Peyer's patch (tissue), 4 donors: ENCODE results near the gene FAM174B.

Experiments
- POLR2A ChIP-seq, 2 donors: fragments of 450-650 bp; IDR thresholded peaks; one replicate each; pipeline ENCODE4 v1.5.1; 2017; ENCODE audit warnings: antibody characterized with exemption in 2 of 2, mild to moderate bottlenecking in 2 of 2, moderate library complexity in 2 of 2
- TF ChIP-seq, protein P1 (sequence below), 6 experiments: fragments of 450-650 bp in 4 of 6; fragments of 200-600 bp in 2 of 6; sonication (generic) in 1 of 6; IDR thresholded peaks; one replicate each; pipeline ENCODE4 v1.5.1; 2017 to 2019; ENCODE audit warnings: antibody characterized with exemption in 6 of 6, mild to moderate bottlenecking in 3 of 6, moderate library complexity in 1 of 6

DNA sequence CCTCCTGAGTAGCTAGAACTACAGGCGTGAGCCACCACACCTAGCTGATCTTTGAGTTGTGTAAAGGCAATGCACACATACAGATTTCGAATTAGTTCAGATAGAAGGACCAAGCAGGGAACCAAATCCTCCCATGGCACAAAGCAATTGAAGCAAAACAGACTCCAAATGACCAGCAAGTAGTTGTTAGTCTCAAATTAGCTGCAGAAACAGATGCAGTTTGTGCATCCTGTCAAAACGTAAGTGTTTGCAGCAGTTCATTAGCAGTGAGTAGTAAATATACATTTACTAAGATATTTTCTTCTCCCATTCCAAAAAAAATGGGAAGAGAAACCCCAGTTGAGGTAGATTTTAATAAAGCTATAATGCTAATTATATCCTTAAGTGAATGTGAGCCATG, 15.8 kb upstream of the FAM174B start:
- TF ChIP-seq, protein P1, sequence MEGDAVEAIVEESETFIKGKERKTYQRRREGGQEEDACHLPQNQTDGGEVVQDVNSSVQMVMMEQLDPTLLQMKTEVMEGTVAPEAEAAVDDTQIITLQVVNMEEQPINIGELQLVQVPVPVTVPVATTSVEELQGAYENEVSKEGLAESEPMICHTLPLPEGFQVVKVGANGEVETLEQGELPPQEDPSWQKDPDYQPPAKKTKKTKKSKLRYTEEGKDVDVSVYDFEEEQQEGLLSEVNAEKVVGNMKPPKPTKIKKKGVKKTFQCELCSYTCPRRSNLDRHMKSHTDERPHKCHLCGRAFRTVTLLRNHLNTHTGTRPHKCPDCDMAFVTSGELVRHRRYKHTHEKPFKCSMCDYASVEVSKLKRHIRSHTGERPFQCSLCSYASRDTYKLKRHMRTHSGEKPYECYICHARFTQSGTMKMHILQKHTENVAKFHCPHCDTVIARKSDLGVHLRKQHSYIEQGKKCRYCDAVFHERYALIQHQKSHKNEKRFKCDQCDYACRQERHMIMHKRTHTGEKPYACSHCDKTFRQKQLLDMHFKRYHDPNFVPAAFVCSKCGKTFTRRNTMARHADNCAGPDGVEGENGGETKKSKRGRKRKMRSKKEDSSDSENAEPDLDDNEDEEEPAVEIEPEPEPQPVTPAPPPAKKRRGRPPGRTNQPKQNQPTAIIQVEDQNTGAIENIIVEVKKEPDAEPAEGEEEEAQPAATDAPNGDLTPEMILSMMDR (IDR thresholded peaks at IDR 0.05) = no peak
- no peak for TF ChIP-seq POLR2A (IDR thresholded peaks at IDR 0.05)
